ENCODE data around the gene EYS.

Gene EYS

DNA sequence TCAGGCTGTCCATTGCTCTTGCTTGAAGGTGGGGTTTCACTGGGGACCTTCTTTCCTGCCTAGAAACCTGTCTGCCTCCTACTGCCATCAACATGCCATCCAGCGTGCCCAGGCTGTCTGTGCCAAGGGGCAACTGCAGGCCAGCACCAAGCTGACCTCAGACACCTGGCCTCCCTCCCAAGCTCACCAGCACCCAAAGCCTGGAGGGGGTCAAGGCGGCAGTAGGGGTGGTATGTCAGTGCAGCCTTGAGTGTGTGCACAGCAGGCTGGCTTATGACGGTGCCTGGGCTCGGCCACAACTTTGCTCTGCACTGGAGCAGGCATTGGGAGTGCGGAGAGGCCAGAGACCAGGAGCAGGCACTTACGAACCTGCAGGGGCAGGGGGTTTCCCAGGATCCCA lies 149.0 kb downstream of the EYS start:
- H2AK5ac ChIP-seq (ENCODE audit: low read length, severe bottlenecking) = no peak overlapping the region
- no peak overlapping the region for H2BK5ac ChIP-seq (ENCODE audit: low read depth, low read length, poor library complexity, severe bottlenecking)
- no peak overlapping the region for H2BK120ac ChIP-seq (ENCODE audit: low read depth, low read length)
- H2AFZ ChIP-seq (ENCODE audit: low read depth, low read length) = no peak overlapping the region
- H3K79me1 ChIP-seq (replicated peaks; ENCODE audit: low read length, poor library complexity, severe bottlenecking) = no peaks in the 10 kb centered on the region
- H3K27ac ChIP-seq (ENCODE audit: low read length, poor library complexity, severe bottlenecking) = no peak overlapping the region
- no peak overlapping the region for H2BK15ac ChIP-seq (ENCODE audit: low read depth, poor library complexity, severe bottlenecking)
- DNase-seq = no peak
- H4K8ac ChIP-seq (ENCODE audit: low read length) = no peak overlapping the region
- H3K4me2 ChIP-seq (ENCODE audit: low read length, poor library complexity, severe bottlenecking) = no peak overlapping the region
- 91% methylated on average over 5 of the region's 6 CpGs for WGBS
- peaks cover 5% of the 10 kb centered on the region for H3K9me3 ChIP-seq (ENCODE audit: control insufficient read depth, low read length)
- H3K4me1 ChIP-seq (ENCODE audit: control insufficient read depth, insufficient read depth, low read depth, low read length) = no peaks in the 10 kb centered on the region
- no peak overlapping the region for H3K9ac ChIP-seq (ENCODE audit: low read length)
- H3K18ac ChIP-seq (ENCODE audit: low read depth in 1 of 2, low read length in 2 of 2) = no peak overlapping the region
- H3K23ac ChIP-seq (ENCODE audit: low read length in 2 of 2) = no peak overlapping the region
- H3K27me3 ChIP-seq (ENCODE audit: control insufficient read depth in 1 of 2, insufficient read depth in 1 of 2, low read length in 2 of 2) = no peaks in the 10 kb centered on the region
- H3K14ac ChIP-seq (ENCODE audit: low read length in 2 of 2) = no peak overlapping the region
- H3K4ac ChIP-seq (ENCODE audit: low read depth in 1 of 2, low read length in 2 of 2) = no peak overlapping the region
- H3K4me3 ChIP-seq (ENCODE audit: insufficient read depth in 1 of 2, low read depth in 1 of 2, low read length in 2 of 2) = no peak overlapping the region
- peak overlapping the region; percentile 18 for H4K91ac ChIP-seq (ENCODE audit: low read length)
- H3K36me3 ChIP-seq (ENCODE audit: control insufficient read depth in 1 of 2, insufficient read depth in 2 of 2, low read depth in 1 of 2, low read length in 2 of 2) = no peaks in the 10 kb centered on the region
- H2BK12ac ChIP-seq (ENCODE audit: low read length in 2 of 2) = no peak overlapping the region

DNA sequence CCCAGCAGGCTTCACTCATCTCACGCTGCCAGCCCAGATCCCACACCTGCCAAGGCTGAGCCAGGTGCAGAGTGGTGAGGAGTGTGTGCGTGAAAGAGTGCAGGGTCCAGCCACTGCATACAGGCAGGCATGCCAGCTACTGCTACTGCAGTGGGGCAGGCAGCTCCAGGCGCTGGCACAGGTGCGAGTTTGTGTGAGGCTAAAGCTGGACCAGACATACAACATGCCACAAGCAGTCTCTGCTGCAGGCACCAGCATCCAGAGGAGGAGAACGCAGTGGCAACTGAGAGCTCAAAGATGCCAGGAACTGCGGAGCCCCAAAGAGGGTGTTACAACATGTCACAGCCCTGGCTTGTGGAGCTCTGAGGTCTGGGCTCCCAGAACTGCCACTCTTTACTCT lies 149.8 kb downstream of the EYS start:
- DNase-seq = no peak
- Histone ChIP-seq H3K18ac (ENCODE audit: low read depth in 1 of 2, low read length in 2 of 2) (peak overlapping the region in 1 of 2 experiments; percentile 11), H3K9me3 (ENCODE audit: control insufficient read depth, low read length) (peaks cover 5% of the 10 kb centered on the region), H3K4me3 (ENCODE audit: insufficient read depth in 1 of 2, low read depth in 1 of 2, low read length in 2 of 2) (no peak overlapping the region), H2BK120ac (ENCODE audit: low read depth, low read length) (no peak overlapping the region), H2AFZ (ENCODE audit: low read depth, low read length) (no peak overlapping the region), H2AK5ac (ENCODE audit: low read length, severe bottlenecking) (no peak overlapping the region), H3K14ac (ENCODE audit: low read length in 2 of 2) (peak overlapping the region in 1 of 2 experiments; percentile 53), H3K4me2 (ENCODE audit: low read length, poor library complexity, severe bottlenecking) (no peak overlapping the region), H3K4ac (ENCODE audit: low read depth in 1 of 2, low read length in 2 of 2) (no peak overlapping the region), H2BK5ac (ENCODE audit: low read depth, low read length, poor library complexity, severe bottlenecking) (no peak overlapping the region), H2BK15ac (ENCODE audit: low read depth, poor library complexity, severe bottlenecking) (peak overlapping the region; percentile 74), H3K9ac (ENCODE audit: low read length) (no peak overlapping the region), H2BK12ac (ENCODE audit: low read length in 2 of 2) (no peak overlapping the region), H4K8ac (ENCODE audit: low read length) (no peak overlapping the region), H3K23ac (ENCODE audit: low read length in 2 of 2) (no peak overlapping the region), H3K27ac (ENCODE audit: low read length, poor library complexity, severe bottlenecking) (no peak overlapping the region), H3K27me3 (ENCODE audit: control insufficient read depth in 1 of 2, insufficient read depth in 1 of 2, low read length in 2 of 2) (no peaks in the 10 kb centered on the region), H4K91ac (ENCODE audit: low read length) (no peak overlapping the region), H3K4me1 (ENCODE audit: control insufficient read depth, insufficient read depth, low read depth, low read length) (no peaks in the 10 kb centered on the region), H3K36me3 (ENCODE audit: control insufficient read depth in 1 of 2, insufficient read depth in 2 of 2, low read depth in 1 of 2, low read length in 2 of 2) (no peaks in the 10 kb centered on the region), H3K79me1 (replicated peaks; ENCODE audit: low read length, poor library complexity, severe bottlenecking) (no peaks in the 10 kb centered on the region)
- 90% methylated on average over 6 of the region's 6 CpGs for WGBS

DNA sequence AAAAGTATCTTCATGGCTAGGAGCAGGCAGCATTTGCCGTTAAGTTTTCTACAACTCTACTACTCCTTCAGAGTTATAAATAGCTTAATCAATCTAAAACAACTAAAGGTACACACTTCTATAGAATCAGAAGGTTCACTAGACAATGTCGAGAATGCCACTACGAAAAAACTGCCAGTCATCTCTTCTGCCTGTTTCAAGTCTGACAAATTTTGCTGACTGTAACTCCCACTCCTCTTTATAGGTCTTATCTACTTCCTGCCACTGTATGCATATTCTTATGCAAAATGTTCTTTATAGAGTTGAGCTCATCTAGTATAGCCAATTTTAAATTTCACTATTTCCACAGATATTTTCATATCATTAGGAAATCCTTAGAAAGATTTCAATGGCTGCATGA lies 160.1 kb downstream of the EYS start:
- Histone ChIP-seq H3K9ac (ENCODE audit: low read length) (no peak overlapping the region), H3K79me1 (replicated peaks; ENCODE audit: low read length, poor library complexity, severe bottlenecking) (no peaks in the 10 kb centered on the region), H3K4me3 (ENCODE audit: insufficient read depth in 1 of 2, low read depth in 1 of 2, low read length in 2 of 2) (no peak overlapping the region), H2BK120ac (ENCODE audit: low read depth, low read length) (no peak overlapping the region), H3K14ac (ENCODE audit: low read length in 2 of 2) (no peak overlapping the region), H2BK5ac (ENCODE audit: low read depth, low read length, poor library complexity, severe bottlenecking) (no peak overlapping the region), H3K36me3 (ENCODE audit: control insufficient read depth in 1 of 2, insufficient read depth in 2 of 2, low read depth in 1 of 2, low read length in 2 of 2) (no peaks in the 10 kb centered on the region), H2AFZ (ENCODE audit: low read depth, low read length) (no peak overlapping the region), H3K9me3 (ENCODE audit: control insufficient read depth, low read length) (no peaks in the 10 kb centered on the region), H3K4me1 (ENCODE audit: control insufficient read depth, insufficient read depth, low read depth, low read length) (no peaks in the 10 kb centered on the region), H4K8ac (ENCODE audit: low read length) (no peak overlapping the region), H3K27me3 (ENCODE audit: control insufficient read depth in 1 of 2, insufficient read depth in 1 of 2, low read length in 2 of 2) (no peaks in the 10 kb centered on the region), H3K18ac (ENCODE audit: low read depth in 1 of 2, low read length in 2 of 2) (no peak overlapping the region), H4K91ac (ENCODE audit: low read length) (no peak overlapping the region), H3K27ac (ENCODE audit: low read length, poor library complexity, severe bottlenecking) (no peak overlapping the region), H3K4ac (ENCODE audit: low read depth in 1 of 2, low read length in 2 of 2) (no peak overlapping the region), H3K4me2 (ENCODE audit: low read length, poor library complexity, severe bottlenecking) (no peak overlapping the region), H2BK15ac (ENCODE audit: low read depth, poor library complexity, severe bottlenecking) (no peak overlapping the region), H2BK12ac (ENCODE audit: low read length in 2 of 2) (no peak overlapping the region), H2AK5ac (ENCODE audit: low read length, severe bottlenecking) (no peak overlapping the region), H3K23ac (ENCODE audit: low read length in 2 of 2) (no peak overlapping the region)
- 94% methylated on average over 3 of the region's 3 CpGs for WGBS
- DNase-seq = no peak

DNA sequence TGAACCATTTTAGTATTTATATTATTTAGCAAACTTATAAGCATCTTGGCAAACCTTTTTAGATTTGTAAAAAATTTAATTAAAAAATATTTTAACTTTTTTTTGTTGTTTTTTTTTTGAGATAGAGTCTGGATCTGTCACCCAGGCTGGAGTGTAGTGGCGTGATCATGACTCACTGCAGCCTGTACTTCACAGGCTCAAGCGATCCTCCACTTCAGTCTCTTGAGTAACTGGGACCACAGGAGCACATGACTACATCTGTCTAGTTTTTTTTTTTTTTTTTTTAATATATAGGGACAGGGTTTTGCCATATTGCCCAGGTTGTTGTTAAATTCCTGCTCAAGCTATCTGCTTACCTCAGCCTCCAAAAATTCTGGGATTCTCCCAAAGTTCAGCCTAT lies 161.1 kb downstream of the EYS start:
- H4K91ac ChIP-seq (ENCODE audit: low read length) = no peak overlapping the region
- no peak overlapping the region for H3K23ac ChIP-seq (ENCODE audit: low read length in 2 of 2)
- H3K4ac ChIP-seq (ENCODE audit: low read depth in 1 of 2, low read length in 2 of 2) = no peak overlapping the region
- no peaks in the 10 kb centered on the region for H3K79me1 ChIP-seq (replicated peaks; ENCODE audit: low read length, poor library complexity, severe bottlenecking)
- H4K8ac ChIP-seq (ENCODE audit: low read length) = no peak overlapping the region
- H2BK15ac ChIP-seq (ENCODE audit: low read depth, poor library complexity, severe bottlenecking) = no peak overlapping the region
- H2BK5ac ChIP-seq (ENCODE audit: low read depth, low read length, poor library complexity, severe bottlenecking) = no peak overlapping the region
- no peak overlapping the region for H3K18ac ChIP-seq (ENCODE audit: low read depth in 1 of 2, low read length in 2 of 2)
- no peaks in the 10 kb centered on the region for H3K36me3 ChIP-seq (ENCODE audit: control insufficient read depth in 1 of 2, insufficient read depth in 2 of 2, low read depth in 1 of 2, low read length in 2 of 2)
- H2BK12ac ChIP-seq (ENCODE audit: low read length in 2 of 2) = no peak overlapping the region
- no peaks in the 10 kb centered on the region for H3K9me3 ChIP-seq (ENCODE audit: control insufficient read depth, low read length)
- no peak overlapping the region for H3K27ac ChIP-seq (ENCODE audit: low read length, poor library complexity, severe bottlenecking)
- no peak overlapping the region for H3K9ac ChIP-seq (ENCODE audit: low read length)
- no peaks in the 10 kb centered on the region for H3K4me1 ChIP-seq (ENCODE audit: control insufficient read depth, insufficient read depth, low read depth, low read length)
- peak; percentile 88 for DNase-seq
- H3K4me2 ChIP-seq (ENCODE audit: low read length, poor library complexity, severe bottlenecking) = no peak overlapping the region
- no peak overlapping the region for H3K4me3 ChIP-seq (ENCODE audit: insufficient read depth in 1 of 2, low read depth in 1 of 2, low read length in 2 of 2)
- H3K27me3 ChIP-seq (ENCODE audit: control insufficient read depth in 1 of 2, insufficient read depth in 1 of 2, low read length in 2 of 2) = no peaks in the 10 kb centered on the region
- no CpG with 5 or more reads among the region's 2 CpGs for WGBS
- H2AK5ac ChIP-seq (ENCODE audit: low read length, severe bottlenecking) = no peak overlapping the region
- no peak overlapping the region for H2AFZ ChIP-seq (ENCODE audit: low read depth, low read length)
- no peak overlapping the region for H2BK120ac ChIP-seq (ENCODE audit: low read depth, low read length)
- H3K14ac ChIP-seq (ENCODE audit: low read length in 2 of 2) = no peak overlapping the region

Measured in mesenchymal stem cell (in vitro differentiated cells and primary cell).